CD4-positive, CD25-positive, alpha-beta regulatory T cell (primary cell): ENCODE results near the gene SCYGR8. TPM values are rescaled to one million over a fixed set of nuclear protein-coding genes. Genes with fewer than 3 reads are reported as not detected.

ENCODE experiments used
- ATAC-seq, 2 donors: fragments of 150-1000 bp; cut with Tn5 transposase; one replicate each; pipeline ENCODE4 v1.10.0; 2021; ENCODE audit warnings: low read depth in 2 of 2, moderate number of reproducible peaks in 2 of 2, moderate library complexity in 1 of 2
- DNase-seq, 3 donors: peaks; one replicate each; pipeline versions ENCODE4 v3.0.0 to v3.0.0-alpha.2; 2012 to 2022; ENCODE audit warnings: mixed read lengths in 1 of 3
- H3K27ac ChIP-seq: one replicate; pipeline ENCODE4 v1.7.0; 2013; ENCODE audit warnings: mild to moderate bottlenecking, low read length; ENCODE audit not compliant: insufficient read depth, poor library complexity, severe bottlenecking
- H3K27me3 ChIP-seq: one replicate; pipeline ENCODE4 v1.7.0; 2013; ENCODE audit warnings: low read length; ENCODE audit not compliant: control insufficient read depth, insufficient read depth
- H3K36me3 ChIP-seq: one replicate; pipeline ENCODE4 v1.7.0; 2013; ENCODE audit warnings: mild to moderate bottlenecking, low read length, moderate library complexity; ENCODE audit not compliant: control insufficient read depth, insufficient read depth
- H3K4me1 ChIP-seq: 2 replicates; pipeline ENCODE4 v1.7.0; 2013; ENCODE audit warnings: mild to moderate bottlenecking, low read length; ENCODE audit not compliant: insufficient read depth, control insufficient read depth, poor library complexity, severe bottlenecking
- H3K4me3 ChIP-seq: one replicate; pipeline ENCODE4 v1.7.0; 2013; ENCODE audit warnings: low read depth, mild to moderate bottlenecking, low read length, moderate library complexity
- H3K9me3 ChIP-seq, 2 experiments: 1 replicate in 1 of 2; 2 replicates in 1 of 2; pipeline ENCODE4 v1.7.0; 2013; ENCODE audit warnings: low read length in 2 of 2, mild to moderate bottlenecking in 1 of 2, moderate library complexity in 1 of 2; ENCODE audit not compliant: control insufficient read depth in 2 of 2
- H3K27ac Mint-ChIP-seq, 3 donors: one replicate each; pipeline ENCODE4 v1.8.0; 2020 to 2022; ENCODE audit warnings: mild to moderate bottlenecking in 3 of 3, mixed read lengths in 3 of 3, moderate library complexity in 2 of 3
- H3K27me3 Mint-ChIP-seq: one replicate; pipeline ENCODE4 v1.8.0; 2022; ENCODE audit warnings: mild to moderate bottlenecking, mixed read lengths
- H3K36me3 Mint-ChIP-seq: one replicate; pipeline ENCODE4 v1.8.0; 2020; ENCODE audit warnings: mixed read lengths
- H3K4me1 Mint-ChIP-seq, 4 donors: one replicate each; pipeline ENCODE4 v1.8.0; 2020 to 2022; ENCODE audit warnings: mixed read lengths in 4 of 4, mild to moderate bottlenecking in 1 of 4
- H3K4me3 Mint-ChIP-seq, 4 donors: one replicate each; pipeline ENCODE4 v1.8.0; 2020 to 2022; ENCODE audit warnings: mild to moderate bottlenecking in 4 of 4, mixed read lengths in 4 of 4, moderate library complexity in 3 of 4
- H3K9me3 Mint-ChIP-seq, 7 donors: one replicate each; pipeline ENCODE4 v1.8.0; 2020 to 2022; ENCODE audit warnings: mixed read lengths in 7 of 7, mild to moderate bottlenecking in 3 of 7, moderate library complexity in 2 of 7
- polyA plus RNA-seq, 4 donors: library from polyadenylated mRNA; unstranded; fragments of 300-500 nt; fragmentation: Illumina TruSeq; gene quantifications; one replicate each; pipeline ENCODE4 v1.2.3, GENCODE V29; 2021
- total RNA-seq: library from RNA; stranded (reverse); gene quantifications from one replicate; pipeline ENCODE4 v1.2.3, GENCODE V29; 2022

The SCYGR8 gene
- total and polyA plus RNA-seq, 5 donors from 2014 or later, result not detected

DNA sequence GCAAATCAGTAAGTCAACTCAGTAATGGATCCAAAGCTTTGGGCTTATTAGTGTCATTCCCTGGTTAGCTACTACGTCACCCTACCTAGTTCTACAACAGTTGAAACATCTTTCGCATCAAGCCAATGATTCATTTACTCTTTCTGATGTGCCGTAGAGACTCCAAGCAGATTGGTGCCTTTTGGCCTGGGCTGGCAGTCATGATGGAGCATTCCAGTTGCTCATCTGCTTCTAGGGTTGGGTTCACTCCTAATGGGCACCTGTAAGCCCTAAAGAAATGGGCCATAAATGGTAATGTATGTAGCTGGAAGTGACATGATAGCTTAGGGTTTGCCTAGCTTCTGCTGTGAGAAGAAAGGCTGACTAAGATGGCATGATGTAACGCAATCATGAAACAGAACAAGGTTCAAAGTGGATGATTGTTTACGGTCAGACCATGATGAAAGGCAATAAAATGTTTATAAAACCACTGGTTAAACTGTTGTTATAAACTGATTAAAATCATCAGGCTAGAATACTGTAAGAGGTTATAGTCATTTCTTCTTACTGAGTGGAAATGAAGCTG, 47.5 kb downstream of the SCYGR8 start:
- H3K27ac ChIP-seq, result no peak overlapping the region
- Mint-ChIP-seq H3K9me3 (peaks cover 0 to 4% (median 0%) of the 10 kb centered on the region in 7 donors), H3K4me1 (peaks cover 0 to 5% (median 0%) of the 10 kb centered on the region in 4 donors), H3K36me3 (no peaks in the 10 kb centered on the region), H3K4me3 (no peak overlapping the region), H3K27me3 (peaks cover 4% of the 10 kb centered on the region), H3K27ac (no peak overlapping the region)
- no peak overlapping the region for H3K4me3 ChIP-seq
- H3K4me1 ChIP-seq, result no peaks in the 10 kb centered on the region
- H3K9me3 ChIP-seq, result no peaks in the 10 kb centered on the region
- no peak for ATAC-seq
- H3K27me3 ChIP-seq, result no peaks in the 10 kb centered on the region
- no peak for DNase-seq
- no peaks in the 10 kb centered on the region for H3K36me3 ChIP-seq

Other genes starting within 250 kb of the SCYGR8 start
- gene SCYGR2, start 147.0 kb upstream of the SCYGR8 start, total RNA-seq, result not detected
- not detected for gene SCYGR2, start 147.0 kb upstream of the SCYGR8 start, polyA plus RNA-seq
- gene SCYGR3, start 131.1 kb upstream of the SCYGR8 start, total RNA-seq, result not detected
- gene SCYGR3, start 131.1 kb upstream of the SCYGR8 start, polyA plus RNA-seq, result not detected
- gene SCYGR4, start 128.4 kb upstream of the SCYGR8 start, total RNA-seq, result not detected
- gene SCYGR4, start 128.4 kb upstream of the SCYGR8 start, polyA plus RNA-seq, result not detected
- gene SCYGR5, start 79.1 kb upstream of the SCYGR8 start, total RNA-seq, result not detected
- gene SCYGR5, start 79.1 kb upstream of the SCYGR8 start, polyA plus RNA-seq, result not detected
- not detected for gene SLC19A3, start 27.9 kb upstream of the SCYGR8 start, total RNA-seq
- gene SLC19A3, start 27.9 kb upstream of the SCYGR8 start, polyA plus RNA-seq, result not detected
- gene SCYGR6, start 21.1 kb upstream of the SCYGR8 start, total RNA-seq, result not detected
- gene SCYGR6, start 21.1 kb upstream of the SCYGR8 start, polyA plus RNA-seq, result not detected
- not detected for gene SCYGR7, start 17.6 kb upstream of the SCYGR8 start, total RNA-seq
- gene SCYGR7, start 17.6 kb upstream of the SCYGR8 start, polyA plus RNA-seq, result not detected
- gene CCL20, start 67.9 kb downstream of the SCYGR8 start, total RNA-seq, result 3.7 TPM
- 1 to 10 TPM in 3 of 4 donors, under 1 TPM in 1; 0.94 to 2.3 (median 2.1) TPM for gene CCL20, start 67.9 kb downstream of the SCYGR8 start, polyA plus RNA-seq
- gene DAW1, start 125.7 kb downstream of the SCYGR8 start, total RNA-seq, result not detected
- gene DAW1, start 125.7 kb downstream of the SCYGR8 start, polyA plus RNA-seq, result not detected